Glomerular endothelial cell (primary cell): ENCODE measurements around the gene GALNT7. TPM values are rescaled to one million over a fixed set of nuclear protein-coding genes. Genes with fewer than 3 reads are reported as not detected.
"Not testable (repeated sequence)": the region's sequence is repeated elsewhere in the genome, so short reads cannot be mapped to it uniquely, and the experiment has no call there.

Source experiments
- DNase-seq: peaks from one replicate; pipeline ENCODE4 v3.0.0-alpha.2; 2011; ENCODE audit warnings: low read depth, low spot score; ENCODE audit errors: extremely low read depth
- total RNA-seq: library from RNA; depleted of rRNA; stranded (reverse); fragments of >200 nt; gene quantifications from 2 replicates; pipeline ENCODE4 v1.2.3, GENCODE V29; 2015

GALNT7 gene
- total RNA-seq, 1 donor from 2014 or later, result 63.8 TPM

DNA sequence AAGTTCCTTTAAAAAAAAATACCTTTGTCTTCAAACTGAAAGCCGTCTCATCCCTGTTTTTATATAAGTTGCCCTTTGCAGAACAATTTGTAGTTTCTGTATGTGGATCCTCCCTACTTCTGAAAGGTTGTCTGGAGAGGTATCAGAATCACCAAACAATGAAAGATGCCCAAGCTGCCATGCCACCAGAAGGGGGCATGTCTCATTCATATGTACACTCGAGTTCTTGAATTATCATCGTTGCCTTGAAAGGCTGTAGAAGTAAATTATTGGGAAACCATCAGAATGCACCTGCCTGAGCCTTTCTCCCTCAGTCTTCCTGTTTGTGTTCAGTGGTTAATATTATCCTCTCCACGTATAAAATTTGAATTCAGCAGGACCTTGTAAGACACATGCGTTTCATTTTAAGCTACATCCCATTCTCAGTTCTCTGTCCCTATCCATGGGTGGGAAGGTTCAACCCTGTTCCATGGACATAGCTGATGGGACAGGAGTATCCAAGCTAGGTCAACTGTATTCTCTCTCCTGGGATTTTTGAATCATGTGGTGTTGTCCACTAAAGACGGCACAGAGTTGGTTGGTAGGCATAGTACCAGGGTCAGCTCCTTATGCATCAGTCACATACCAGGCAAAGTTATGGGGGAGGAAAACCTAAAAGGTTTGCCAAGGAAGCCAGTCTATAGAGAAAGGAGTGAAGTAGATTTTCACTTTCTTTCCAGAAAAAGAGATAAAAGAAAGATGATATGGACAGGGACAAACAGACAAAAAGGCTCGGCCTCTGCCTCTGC is 24.0 kb downstream of the GALNT7 start:
- DNase-seq, result no peak

DNA sequence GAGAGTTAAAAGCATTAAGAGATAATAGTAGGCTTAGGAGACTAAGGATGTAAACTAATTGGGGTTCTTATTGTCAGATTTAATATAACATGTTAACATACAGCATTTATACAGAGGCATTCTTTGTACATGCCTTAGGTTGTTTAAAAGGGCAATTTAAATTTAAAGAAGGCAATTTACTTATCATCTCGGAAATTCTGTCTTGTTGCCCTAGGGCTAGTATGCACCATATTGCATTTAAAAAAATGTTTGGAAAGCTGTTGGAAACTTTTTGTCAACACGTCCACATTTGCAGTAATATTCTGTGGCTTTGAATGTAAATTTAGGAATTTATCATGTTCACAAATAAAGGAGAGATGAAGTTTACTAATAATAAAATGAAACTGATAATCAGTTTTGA is 25.5 kb downstream of the GALNT7 start:
- no peak for DNase-seq

DNA sequence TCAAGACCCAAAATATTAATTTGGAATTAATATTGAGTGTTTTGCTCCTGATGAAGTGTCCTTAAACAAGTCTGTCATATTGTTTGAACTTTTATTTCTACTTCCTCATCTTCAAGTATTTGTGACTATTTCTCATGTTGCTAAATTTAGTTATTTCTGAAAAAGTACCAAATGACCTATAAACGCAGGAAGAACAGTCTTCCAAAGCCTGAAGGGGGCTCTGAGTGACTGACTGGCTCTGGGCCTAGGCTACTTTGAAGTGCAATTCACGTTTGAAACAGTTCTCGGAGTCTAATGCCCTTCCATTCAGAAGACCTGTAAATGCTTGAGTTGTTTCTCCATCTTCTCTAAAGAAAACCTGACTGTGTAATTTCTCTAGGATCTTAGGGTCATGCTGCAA is 26.5 kb downstream of the GALNT7 start:
- DNase-seq, result no peak

DNA sequence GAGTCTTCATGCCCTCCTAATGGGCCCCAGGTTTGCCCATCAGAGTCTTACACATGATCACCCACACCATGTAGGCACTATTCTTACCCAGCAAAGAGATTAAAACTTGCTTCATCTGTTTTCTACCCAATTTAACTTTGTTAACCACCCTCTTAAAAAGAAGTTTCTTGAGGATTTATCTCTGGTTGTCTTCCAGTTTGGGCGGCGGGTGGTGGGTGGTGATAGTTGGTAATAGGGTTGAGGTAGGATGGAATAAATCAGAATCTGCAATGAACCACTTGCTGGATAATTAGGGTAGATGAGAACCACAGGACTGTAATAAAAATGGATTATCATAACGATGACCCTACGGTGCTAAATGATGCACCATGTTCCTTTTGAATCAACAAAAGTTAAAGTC is 30.9 kb downstream of the GALNT7 start:
- no peak for DNase-seq

DNA sequence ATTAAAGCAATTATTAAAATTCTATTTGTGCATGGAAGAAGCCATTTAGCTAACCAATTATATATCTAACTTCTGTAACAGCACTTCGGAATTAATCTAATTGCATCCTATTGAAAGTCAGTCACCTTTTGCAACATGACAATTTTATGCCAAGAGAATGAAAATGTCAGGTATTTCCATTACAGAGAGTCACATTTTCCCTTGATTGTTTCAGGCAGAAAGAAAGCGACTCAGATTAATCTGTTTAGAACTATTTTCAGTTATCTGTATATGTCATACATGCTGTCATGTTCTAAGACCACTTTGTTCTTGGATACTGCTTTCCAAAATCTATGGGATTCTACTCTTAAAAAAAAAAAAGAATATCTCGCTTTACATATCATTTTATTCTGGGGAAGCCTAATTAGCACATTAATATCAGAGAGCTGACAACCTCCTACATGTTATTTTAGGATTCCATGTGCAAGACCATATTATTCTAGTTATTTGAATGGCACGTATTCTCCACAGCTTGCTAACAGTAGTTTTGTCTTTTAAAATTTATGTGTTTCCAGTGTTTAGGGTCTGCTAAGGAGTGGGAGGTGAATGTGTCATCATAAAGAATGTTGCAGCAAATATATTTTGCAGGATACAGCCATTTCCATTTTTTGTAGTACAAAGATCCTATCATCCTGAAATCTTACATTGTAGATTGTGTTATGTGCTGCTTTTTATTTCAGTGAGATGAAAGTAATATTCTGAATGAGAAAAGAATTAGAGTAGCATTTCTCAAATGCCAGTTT is 31.7 kb downstream of the GALNT7 start:
- no peak for DNase-seq

DNA sequence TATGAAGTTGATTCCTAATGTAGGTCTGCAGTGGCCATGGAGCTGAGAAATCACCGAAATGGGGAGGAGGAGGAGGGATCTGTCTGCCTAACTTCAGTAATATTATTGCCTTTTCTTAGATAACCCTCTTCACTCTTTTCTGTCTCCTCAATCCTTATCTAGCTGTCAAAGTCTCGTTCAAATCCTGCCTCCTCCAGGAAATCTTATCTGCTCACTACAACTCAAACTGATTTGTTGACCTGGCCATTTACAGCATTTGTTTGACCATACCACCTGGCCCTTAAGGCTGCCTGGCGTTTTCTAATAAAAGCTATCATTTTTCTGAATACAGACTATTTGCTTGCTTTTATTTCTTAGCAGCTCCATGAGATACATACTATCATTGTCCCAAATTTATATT is 33.8 kb downstream of the GALNT7 start:
- no peak for DNase-seq

DNA sequence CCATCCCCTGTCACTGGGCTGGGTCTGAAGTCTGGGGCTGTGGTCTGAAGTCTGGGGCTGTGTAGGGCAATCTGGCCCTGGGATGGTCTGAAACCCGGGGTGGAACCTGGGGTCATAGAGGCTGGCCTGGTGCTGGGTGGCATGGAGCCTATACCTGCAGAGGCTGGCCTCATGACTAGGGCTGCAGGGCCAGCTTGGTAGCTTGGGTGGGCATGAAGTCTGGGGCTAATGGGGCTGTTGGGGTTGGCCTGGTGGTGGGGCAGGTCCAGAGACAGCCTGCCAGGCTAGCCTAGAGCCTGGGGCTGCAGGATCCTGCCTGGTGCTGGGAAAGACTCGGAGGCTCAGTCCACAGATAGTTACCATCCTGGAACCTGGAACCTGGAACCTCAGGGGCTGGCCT is 37.0 kb downstream of the GALNT7 start:
- DNase-seq, result no peak

DNA sequence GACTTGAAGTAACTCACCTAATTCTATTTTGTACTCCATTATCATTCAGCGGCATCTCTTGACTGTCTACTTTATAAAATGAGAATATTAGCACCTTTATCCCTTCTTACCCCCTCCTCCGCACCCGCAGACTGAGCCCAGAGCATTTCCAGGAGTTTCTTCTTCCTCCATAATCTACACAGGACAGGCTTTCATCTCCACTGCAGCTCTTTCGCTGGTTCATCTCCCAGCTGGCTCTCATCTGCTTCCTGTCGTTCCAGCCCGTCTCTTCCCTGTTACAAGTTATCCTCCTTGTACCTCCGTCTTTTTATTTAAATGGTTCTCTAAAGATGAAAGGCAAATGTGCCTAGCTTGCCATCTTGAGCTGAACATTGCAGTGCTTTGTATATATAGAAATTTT is 39.8 kb downstream of the GALNT7 start:
- DNase-seq, result no peak

DNA sequence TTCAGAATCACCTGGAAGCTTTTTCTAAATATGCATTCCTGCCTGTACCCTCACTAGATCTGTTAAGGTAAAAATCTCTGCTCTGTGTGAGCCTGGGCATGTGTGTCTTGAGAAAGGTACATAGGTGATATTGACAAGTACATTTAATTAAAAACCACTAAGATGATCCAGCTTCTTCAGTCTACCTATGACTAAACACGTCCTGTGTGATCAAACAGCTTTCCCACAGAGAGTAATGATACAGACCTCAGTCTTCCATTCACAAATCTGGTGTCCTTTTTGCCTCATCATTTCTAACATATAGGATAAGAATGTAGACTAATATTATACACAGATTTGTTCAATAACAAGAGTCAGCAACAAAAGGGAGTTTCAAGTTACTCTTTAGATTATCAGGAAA is 42.6 kb downstream of the GALNT7 start:
- no peak for DNase-seq

DNA sequence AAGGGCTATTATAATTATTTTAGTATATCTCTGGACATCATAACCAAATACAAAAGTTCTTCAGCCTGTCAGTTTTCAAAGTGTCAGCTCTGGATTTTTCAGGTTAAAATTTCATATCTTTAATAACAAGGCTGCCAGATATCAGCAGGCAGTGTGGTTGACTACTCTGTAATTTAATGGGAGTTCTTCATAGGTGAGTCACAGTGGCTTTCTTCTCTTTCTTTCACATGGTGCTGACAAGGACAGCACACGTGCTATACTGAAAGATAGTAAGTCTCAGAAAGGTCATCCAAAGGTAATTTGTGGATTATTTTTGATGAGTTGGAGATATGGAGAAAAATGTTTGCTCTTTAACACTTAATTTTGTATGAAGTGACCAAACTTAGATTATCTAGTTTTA is 43.2 kb downstream of the GALNT7 start:
- DNase-seq, result no peak

DNA sequence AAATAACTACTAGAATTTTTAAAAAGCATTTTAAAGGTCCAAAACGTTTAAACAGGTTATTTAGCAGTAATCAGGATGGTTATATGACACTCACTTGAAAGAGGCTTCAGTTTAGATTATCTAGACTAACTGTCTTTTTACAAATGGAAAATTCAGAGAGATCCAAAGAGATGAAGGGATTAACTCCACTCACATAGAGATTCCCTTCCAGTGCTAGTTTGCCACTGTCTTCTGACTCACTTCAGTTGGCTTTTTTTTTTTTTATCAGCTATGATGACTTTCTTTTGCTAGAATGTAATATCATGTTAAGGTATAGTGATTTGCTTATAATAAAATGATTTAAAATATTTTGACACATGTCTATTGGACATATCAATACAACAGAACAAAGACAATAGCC is 43.8 kb downstream of the GALNT7 start:
- no peak for DNase-seq

DNA sequence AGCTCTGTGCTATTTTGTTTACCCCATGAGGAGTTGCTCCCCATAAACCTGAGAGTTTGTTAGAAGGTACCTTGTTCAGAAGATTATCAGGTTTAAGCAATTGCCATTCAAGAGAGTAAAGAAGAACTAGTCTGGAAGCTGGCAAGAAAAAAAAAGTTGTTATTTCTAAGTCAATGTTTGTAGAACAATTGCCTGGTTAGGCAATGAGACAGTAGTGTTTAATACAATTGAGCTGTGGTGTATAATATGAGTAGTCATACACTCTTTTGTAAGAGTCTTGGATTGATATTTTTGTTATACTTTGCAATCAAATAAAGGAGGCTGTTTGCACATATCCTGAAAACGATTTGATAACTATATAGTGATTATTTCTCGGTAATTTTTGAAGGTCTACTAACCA is 44.7 kb downstream of the GALNT7 start:
- no peak for DNase-seq

DNA sequence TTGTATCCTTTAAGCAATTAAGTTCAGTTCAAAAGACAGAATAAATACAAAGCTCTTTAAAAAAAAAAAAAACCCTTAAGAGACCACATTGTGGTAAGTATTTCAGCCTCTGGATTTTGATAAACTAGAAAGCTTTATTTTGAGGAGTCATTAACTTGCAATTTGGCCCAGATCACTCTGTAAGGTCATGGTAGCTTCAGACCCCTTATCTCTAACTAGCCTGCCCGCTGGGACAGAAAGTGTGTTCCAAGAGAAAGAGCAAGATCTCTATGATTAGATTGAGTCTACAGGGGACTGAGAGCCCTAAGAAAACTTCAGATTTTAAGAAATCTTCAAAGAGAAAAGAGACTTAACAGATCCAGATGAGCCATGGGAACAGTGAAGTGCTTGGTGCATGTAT is 45.6 kb downstream of the GALNT7 start:
- no peak for DNase-seq

DNA sequence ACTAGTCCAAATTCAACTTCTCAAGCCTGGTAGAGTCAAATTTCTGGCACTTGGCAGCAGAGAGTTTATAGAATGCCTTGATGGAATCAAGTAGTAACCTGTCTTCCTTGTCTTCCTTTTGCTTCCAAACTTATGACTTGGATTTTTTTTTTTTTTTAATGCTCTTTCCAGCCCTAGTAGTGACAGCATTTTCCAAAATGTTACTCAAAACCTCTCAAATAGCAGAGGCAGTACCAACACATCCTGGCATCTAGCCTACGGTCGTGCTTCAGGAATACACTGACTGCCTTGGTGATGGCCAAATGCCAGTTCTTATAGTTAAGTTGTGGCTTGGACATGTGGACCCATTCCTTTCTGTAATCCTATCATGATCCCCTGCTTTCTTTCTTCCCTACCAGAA is 46.0 kb downstream of the GALNT7 start:
- no peak for DNase-seq

DNA sequence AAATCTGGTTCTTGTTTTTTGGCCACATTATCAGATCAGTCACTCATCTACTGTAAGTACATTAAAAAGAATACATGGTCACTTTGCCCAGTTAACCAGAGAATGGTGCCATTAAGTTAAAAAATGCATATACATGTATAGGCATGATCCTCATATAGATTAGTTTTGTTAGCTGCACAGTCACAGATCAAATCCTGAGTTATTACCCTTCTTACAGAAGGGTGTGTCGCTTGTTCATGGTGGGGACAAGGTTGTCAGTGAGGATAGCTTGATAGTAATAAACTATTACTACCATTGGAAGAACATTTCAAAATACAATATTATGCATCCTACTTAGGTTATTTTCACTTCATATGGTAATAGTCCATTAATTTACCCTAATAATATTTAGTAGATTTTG is 48.5 kb downstream of the GALNT7 start:
- no peak for DNase-seq

DNA sequence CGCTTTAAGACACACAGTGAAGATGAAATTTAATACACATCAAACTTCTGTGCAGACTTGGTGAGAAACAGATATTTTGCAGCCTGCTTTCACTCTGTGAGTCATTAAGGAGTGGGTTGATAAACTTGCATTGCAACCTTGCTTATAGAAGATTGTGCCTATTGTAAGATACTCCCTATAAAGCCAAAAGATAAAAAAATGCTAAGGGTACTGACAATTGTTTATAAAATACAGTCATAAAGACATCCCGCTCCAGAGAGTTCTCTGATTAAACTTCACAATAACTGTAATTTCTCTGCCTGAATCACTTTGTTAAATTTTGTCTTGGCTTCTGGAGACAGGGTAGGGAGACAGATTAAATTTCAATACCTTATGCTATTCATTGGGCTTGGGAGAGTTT is 49.1 kb downstream of the GALNT7 start:
- DNase-seq, result no peak

DNA sequence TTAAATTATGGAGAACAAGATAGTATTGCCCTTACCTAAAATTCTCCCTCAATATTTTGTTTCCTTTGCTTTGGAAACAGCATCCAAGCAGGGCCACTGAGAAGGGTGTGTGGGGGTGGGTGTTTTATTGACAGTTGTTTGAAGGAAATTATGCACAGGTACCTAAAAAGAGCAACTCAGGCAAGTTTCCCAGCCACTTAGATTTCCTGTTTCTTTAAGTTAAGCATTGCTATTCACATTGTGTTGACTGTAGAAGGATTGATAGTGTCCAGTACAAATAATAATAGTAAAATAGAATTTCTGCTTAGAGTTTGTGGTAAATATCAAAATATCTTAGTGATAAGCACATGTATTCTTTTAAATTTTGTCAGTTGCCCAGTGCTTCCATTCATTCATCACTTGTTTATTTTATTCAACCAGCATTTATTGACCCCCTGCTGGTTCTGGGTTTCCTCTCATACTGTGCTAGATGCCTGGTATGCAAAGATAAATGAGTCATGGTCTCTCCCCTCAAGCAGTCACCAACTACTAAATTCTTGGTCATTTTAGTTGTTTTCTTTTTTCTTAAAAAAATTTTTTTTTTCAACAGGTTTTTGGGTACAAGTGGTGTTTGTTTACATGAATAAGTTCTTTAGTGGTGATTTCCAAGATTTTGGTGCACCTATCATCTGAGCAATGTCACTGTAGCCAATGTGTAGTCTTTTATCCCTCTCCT is 50.0 kb downstream of the GALNT7 start:
- no peak for DNase-seq

DNA sequence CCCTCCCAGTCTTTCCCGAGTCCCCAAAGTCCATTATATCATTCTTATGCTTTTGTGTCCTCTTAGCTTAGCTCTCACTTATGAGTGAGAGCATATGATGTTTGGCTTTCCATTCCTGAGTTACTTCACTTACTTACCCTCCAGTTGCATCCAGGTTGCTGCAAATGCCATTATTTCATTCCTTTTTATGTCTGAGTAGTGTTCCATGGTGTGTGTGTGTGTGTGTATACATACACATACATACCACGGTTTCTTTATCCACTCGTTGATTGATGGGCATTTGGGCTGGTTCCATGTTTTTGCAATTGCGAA is 50.5 kb downstream of the GALNT7 start:
- DNase-seq, result not testable (repeated sequence)

DNA sequence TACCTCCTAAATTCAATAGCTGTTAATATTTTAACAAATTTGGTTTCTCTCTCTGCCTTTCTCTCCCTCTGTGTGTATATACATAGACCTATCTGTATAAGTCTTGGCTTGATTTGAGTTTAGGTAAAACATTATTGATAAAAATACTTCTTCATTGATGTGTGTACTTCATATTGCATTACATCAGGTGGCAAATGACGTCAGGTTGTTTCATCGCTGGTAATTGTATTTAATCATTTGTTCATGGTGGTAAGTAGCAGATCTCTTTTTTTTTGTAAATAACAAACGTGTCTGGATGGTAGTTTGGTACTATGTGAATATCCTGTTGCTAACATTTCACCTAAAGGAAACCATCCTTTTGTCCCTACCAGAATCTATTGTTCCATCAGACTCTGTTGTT is 55.1 kb downstream of the GALNT7 start:
- no peak for DNase-seq

DNA sequence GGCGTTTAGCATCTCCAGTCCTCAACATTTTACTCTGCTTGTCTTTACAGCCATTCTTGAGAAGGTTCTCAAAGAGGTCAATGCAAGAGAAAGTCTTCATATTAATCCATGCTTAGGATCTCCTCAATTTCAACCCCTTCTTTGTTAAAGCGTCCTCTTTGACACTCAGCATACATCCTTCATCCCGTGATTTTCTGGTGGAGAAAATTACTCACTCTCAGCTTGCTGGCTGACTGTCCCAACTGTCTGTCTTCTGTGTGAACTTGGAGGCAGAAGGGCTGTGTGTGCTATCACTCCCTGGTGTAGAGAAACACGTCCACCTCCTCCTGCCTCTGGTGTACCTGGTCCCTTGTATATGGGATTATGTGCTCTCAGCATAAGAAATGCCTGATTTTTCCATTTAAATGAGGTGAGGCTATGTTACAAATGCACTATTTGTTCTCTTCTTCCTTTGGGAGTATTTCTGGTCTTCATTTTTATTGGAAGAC is 57.8 kb downstream of the GALNT7 start:
- DNase-seq, result no peak

DNA sequence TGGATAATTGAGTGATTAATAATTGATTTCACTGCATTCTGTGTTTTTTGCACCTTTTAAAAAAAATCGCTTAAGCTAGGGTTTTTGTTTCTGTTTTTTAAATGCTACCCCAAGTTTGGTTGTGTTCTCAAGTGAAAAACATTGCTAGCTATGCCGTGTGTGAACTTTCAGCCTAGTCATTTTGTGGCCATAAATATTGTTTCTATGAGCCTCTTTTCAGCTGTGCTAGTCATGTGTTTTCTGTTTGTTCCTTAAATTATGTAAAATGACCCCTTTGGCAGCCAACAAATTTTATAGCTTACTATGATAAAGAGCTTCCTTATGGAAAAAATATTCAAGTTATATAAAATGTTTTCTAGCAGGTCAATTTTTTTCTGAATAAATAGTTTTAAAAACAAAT is 59.1 kb downstream of the GALNT7 start:
- no peak for DNase-seq

DNA sequence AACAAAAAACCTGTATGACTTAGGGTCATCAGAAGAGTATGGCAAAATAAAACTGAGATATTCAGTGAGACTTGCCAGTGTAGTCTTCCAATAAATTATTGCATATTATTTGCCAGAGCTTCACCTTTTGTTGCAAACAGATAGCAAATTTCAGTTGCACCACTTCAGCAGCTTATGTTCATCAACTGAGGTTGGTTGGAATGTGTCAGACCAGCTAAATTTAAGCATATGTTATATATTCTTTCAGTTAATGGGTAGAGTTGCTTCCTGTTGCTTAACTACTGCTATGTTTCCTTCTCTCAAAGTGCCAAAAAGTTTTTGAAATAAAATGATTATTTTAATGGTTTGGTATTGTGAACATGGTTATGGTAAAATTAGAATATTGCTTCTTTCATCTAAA is 61.5 kb downstream of the GALNT7 start:
- DNase-seq, result no peak
